Mucosa of descending colon (tissue), 3 donors: ENCODE data around the gene SNED1. TPM values are rescaled to one million over a fixed set of nuclear protein-coding genes. Genes with fewer than 3 reads are reported as not detected.

Experiments
- ATAC-seq: fragments of 200-7000 bp; cut with Tn5 transposase; one replicate; pipeline ENCODE4 v1.9.1; 2020; ENCODE audit warnings: mild to moderate bottlenecking, moderate library complexity
- DNase-seq, 3 donors: peaks; one replicate each; pipeline ENCODE4 v3.0.0-alpha.2; 2020
- H3K36me3 ChIP-seq: fragments of 200-600 bp; one replicate; pipeline ENCODE4 v1.8.0; 2021; ENCODE audit warnings: low read depth, mild to moderate bottlenecking
- H3K4me1 ChIP-seq: fragments of 200-600 bp; one replicate; pipeline ENCODE4 v1.8.0; 2021; ENCODE audit warnings: low read depth, mild to moderate bottlenecking
- H3K4me3 ChIP-seq: fragments of 200-600 bp; one replicate; pipeline ENCODE4 v1.8.0; 2021; ENCODE audit warnings: mild to moderate bottlenecking
- H3K9me3 ChIP-seq: fragments of 200-600 bp; one replicate; pipeline ENCODE4 v1.8.0; 2021; ENCODE audit warnings: mild to moderate bottlenecking
- intact Hi-C, 2 donors: fragments of 100-400 bp; cut with DNase I in 1 of 2; cut with micrococcal nuclease in 1 of 2; formaldehyde crosslinking; loops; one replicate each; pipeline versions ENCODE4 v1.11.0 to v1.11.1; 2022; cut with DNase I, micrococcal nuclease
- total RNA-seq, 3 donors: library from RNA; stranded (reverse); fragmentation: NEBNext Ultra II Directional in 2 of 3; extraction: Animal tissue kit (Norgen Biotek cat#: 25700) in 2 of 3; gene quantifications; one replicate each; pipeline versions ENCODE4 v1.2.1 to v1.2.4, GENCODE V29; 2021 to 2023
- TF ChIP-seq, protein P1 (sequence below): fragments of 200-600 bp; IDR thresholded peaks from one replicate; pipeline ENCODE4 v1.8.0; 2022; ENCODE audit warnings: antibody characterized with exemption, mild to moderate bottlenecking
- donor health status: DM: no; HTN: no; CAD: no; lungs with moderate emphysema.
- donor health status: DM: no; HTN: no; CAD: no.
- donor health status: DM: no; HTN: yes; CAD: no.

SNED1 gene
- total RNA-seq, 3 donors from 2014 or later: 7.0 to 16.3 (median 14.1) TPM

DNA sequence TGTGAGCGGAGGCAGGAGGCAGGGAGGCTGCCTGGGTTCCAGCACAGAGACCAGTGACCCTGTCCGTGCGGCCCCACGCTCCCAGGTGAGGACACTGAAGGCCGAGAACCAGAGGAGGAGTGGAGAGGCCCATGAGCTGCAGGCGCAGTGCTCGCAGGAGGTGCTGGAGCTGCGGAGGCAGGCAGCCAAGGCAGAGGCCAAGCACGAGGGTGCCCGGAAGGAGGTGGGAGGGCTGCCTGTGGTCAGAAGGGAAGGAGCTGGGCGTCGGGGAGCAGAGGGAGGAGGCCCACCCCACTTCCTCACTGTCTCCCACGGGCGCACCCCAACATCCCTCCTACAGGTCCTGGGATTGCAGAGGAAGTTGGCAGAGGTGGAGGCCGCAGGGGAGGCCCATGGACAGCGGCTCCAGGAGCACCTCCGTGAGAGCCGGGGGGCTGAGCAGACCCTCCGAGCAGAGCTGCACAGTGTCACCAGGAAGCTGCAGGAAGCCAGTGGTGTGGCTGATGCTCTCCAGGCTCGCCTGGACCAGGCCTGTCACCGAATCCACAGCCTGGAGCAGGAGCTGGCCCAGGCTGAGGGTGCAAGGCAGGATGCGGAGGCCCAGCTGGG lies 33.0 kb upstream of the SNED1 start:
- Histone ChIP-seq H3K36me3 (no peaks in the 10 kb centered on the region), H3K9me3 (no peaks in the 10 kb centered on the region), H3K4me3 (no peak overlapping the region), H3K4me1 (no peaks in the 10 kb centered on the region)
- intact Hi-C loops: no loop called here
- ATAC-seq: no peak
- TF ChIP-seq, protein P1, sequence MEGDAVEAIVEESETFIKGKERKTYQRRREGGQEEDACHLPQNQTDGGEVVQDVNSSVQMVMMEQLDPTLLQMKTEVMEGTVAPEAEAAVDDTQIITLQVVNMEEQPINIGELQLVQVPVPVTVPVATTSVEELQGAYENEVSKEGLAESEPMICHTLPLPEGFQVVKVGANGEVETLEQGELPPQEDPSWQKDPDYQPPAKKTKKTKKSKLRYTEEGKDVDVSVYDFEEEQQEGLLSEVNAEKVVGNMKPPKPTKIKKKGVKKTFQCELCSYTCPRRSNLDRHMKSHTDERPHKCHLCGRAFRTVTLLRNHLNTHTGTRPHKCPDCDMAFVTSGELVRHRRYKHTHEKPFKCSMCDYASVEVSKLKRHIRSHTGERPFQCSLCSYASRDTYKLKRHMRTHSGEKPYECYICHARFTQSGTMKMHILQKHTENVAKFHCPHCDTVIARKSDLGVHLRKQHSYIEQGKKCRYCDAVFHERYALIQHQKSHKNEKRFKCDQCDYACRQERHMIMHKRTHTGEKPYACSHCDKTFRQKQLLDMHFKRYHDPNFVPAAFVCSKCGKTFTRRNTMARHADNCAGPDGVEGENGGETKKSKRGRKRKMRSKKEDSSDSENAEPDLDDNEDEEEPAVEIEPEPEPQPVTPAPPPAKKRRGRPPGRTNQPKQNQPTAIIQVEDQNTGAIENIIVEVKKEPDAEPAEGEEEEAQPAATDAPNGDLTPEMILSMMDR: no peak
- DNase-seq: peak in 2 of 3 donors; percentile 32 to 49

GRCh38 chr2:240965905-240966456 lies 32.4 kb upstream of the SNED1 start:
- Histone ChIP-seq H3K4me1 (no peaks in the 10 kb centered on the region), H3K36me3 (no peaks in the 10 kb centered on the region), H3K9me3 (no peaks in the 10 kb centered on the region), H3K4me3 (no peak overlapping the region)
- DNase-seq (peak in 1 of 3 donors; percentile 17), ATAC-seq (no peak)
- intact Hi-C loops: no loop called here
- TF ChIP-seq, protein P1: no peak

DNA sequence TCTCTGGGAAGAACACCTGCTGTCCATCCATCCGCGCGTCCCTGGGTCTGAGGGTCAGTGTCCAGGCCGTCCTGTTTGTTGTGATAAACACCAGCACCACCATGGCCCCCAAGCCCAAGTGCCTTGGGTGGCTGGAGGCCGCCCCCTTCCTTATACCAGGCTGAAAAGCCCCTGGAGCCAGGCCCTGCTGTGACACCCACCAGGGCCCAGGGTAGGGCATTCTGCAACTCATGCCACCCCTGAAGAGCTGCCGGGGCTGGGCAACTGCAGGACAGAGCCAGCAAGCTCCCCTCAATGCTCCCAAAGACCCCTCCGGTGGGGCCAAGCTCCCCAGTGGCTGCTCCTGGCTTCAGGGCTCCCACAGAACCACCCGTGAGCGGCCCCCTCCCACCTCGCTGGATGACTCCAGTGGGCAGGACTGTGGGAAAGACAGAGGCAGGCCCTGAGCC lies 31.9 kb upstream of the SNED1 start:
- DNase-seq (peak in 1 of 3 donors; percentile 6), ATAC-seq (no peak)
- TF ChIP-seq, protein P1: no peak
- no peak overlapping the region for H3K4me3 ChIP-seq
- no peaks in the 10 kb centered on the region for H3K4me1 ChIP-seq
- no peaks in the 10 kb centered on the region for H3K9me3 ChIP-seq
- H3K36me3 ChIP-seq: no peaks in the 10 kb centered on the region
- intact Hi-C loops: no loop called here

GRCh38 chr2:240966906-240967680 lies 31.3 kb upstream of the SNED1 start:
- no peaks in the 10 kb centered on the region for H3K36me3 ChIP-seq
- ATAC-seq (peak; percentile 53), DNase-seq (peak in 1 of 3 donors; percentile 51)
- H3K4me1 ChIP-seq: no peaks in the 10 kb centered on the region
- no peaks in the 10 kb centered on the region for H3K9me3 ChIP-seq
- intact Hi-C loops: no loop called here
- no peak overlapping the region for H3K4me3 ChIP-seq
- TF ChIP-seq, protein P1: no peak

GRCh38 chr2:240967681-240968621 lies 30.5 kb upstream of the SNED1 start:
- intact Hi-C loops: no loop called here
- DNase-seq (peak in 2 of 3 donors; percentile 12 to 44), ATAC-seq (no peak)
- H3K4me3 ChIP-seq: no peak overlapping the region
- TF ChIP-seq, protein P1: no peak
- no peaks in the 10 kb centered on the region for H3K9me3 ChIP-seq
- no peaks in the 10 kb centered on the region for H3K36me3 ChIP-seq
- H3K4me1 ChIP-seq: no peaks in the 10 kb centered on the region
